Left renal pelvis (tissue), 4 donors: ENCODE measurements around the gene PWWP2B. TPM values are rescaled to one million over a fixed set of nuclear protein-coding genes. Genes with fewer than 3 reads are reported as not detected.
"Not testable (repeated sequence)": the region's sequence is repeated elsewhere in the genome, so short reads cannot be mapped to it uniquely, and the experiment has no call there.

Experiments used
- DNase-seq, 4 donors: peaks; one replicate each; pipeline ENCODE4 v3.0.0-alpha.2; 2013; ENCODE audit warnings: low read depth in 4 of 4, low spot score in 3 of 4
- polyA plus RNA-seq, 4 donors: library from polyadenylated mRNA; unstranded; fragments of 120-200 nt; gene quantifications; one replicate each; pipeline ENCODE4 v1.2.1, GENCODE V29; 2013; ENCODE audit not compliant: insufficient read length in 4 of 4

PWWP2B gene
- polyA plus RNA-seq, 4 donors: 2.7 to 12.9 (median 8.7) TPM

DNA sequence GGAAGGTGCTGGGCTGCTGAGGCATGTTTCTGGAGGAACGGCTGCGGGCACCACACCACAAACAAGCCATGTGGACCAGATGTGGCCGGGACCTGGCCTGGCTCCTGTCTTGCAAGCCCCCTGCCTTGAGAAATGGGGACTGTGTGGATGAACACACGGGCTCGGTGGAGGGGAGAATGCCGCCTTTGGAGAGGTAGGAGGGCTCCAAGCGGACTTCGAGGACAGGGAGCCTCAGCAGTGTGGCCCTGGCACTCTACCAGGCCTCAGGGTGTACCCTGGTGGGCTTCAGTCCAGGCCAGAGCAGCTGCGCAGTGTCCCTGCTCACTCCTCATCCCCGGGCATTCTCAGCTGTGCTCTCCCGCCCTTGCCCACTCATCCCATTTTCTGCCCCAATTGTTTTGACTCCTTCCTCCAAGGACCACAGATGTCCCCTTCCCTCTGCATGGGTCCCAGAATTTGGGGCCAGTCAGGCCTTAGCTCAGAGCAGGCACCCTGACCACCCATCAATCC, 31.5 kb downstream of the PWWP2B start:
- DNase-seq: no peak

DNA sequence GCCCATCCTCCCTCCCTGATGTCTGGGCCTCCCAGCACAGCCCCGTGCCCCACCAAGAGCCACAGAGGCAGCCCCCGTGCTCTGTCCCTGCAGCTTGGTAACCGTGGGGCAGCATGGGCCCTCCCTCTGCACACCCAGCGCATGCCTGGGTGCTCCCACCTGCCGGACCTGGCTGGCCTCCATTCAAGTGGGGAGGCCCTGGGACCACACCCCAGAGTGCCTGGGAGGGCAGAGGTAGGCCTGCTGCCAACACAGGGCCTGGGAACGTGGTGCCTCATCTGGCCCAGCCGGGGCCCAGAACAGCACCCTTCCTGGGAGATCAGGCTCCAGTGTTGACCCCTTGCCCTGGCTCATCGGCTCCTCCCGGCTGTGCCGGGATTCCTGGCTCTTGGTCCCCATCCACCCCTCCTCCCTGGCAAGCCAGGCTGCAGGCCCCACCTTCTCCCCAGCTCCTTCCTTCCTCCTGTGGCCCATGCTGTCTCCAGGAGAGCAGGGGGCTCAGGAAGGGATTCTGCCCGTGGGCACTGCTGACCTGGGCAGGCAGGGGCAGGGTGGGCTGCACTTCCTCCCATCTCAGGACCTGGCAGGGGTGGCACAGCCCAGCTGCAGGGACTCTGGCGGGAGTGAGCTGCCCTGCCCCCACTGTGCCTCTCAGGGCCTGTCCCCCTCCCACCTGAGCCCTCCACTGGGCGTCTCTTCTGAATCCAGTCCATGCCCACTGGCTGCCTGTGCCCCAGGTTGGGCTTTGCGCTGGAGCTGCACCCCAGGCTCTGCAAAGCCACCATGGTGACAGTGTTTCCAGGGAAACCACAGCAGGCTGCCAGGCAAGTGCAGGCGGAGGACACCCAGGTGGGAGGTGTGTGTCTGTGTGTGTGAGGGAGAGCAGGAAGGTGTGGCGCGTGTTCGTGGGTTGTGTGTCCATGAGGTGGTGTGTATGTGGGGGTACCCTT, 32.6 kb downstream of the PWWP2B start:
- peak in 1 of 4 donors; percentile 73 for DNase-seq

DNA sequence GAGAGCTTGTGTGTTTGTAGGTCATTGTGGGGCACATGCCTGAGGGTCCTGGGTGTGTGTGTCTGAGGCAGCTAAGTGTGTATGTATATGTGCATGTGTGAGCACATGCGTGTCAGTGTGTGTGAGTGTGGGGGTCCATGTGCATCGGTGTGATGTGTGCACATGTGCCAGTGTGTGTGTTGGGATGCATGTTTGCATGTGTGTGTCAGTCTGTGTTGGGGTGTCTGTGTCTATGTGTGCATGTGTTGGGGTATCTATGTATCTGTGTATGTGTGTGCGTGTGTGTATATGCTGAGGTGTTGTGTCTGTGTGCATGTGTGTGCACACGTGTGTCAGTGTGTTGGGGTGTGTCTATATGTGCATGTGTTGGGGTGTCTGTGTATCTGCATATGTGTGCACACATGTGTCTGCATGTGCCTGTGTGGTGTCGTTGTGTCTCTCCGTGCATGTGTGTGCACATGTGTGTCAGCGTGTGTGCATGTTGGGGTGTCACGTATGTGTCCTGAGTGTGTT, 33.3 kb downstream of the PWWP2B start:
- DNase-seq: no peak

DNA sequence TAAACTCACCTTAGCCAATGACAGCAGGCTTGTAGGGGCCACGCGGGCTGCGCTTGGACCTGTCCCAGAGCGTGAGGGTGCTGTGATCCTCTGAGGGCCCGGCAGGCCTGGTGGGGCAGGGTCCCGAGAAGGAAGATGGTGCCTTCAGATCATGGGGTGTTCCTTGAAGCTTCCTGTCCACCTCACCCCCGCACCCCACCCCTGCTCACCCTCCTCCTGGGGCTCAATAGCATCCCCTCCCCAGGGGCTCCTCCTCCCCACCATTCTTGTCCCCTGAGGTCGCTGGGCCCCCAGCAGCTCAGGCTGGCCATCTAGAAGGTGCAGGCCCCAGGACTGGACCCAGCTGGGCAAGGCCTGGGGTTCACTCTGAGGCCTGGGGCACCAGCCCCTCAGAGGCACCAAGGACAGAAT, 33.9 kb downstream of the PWWP2B start:
- no peak for DNase-seq

DNA sequence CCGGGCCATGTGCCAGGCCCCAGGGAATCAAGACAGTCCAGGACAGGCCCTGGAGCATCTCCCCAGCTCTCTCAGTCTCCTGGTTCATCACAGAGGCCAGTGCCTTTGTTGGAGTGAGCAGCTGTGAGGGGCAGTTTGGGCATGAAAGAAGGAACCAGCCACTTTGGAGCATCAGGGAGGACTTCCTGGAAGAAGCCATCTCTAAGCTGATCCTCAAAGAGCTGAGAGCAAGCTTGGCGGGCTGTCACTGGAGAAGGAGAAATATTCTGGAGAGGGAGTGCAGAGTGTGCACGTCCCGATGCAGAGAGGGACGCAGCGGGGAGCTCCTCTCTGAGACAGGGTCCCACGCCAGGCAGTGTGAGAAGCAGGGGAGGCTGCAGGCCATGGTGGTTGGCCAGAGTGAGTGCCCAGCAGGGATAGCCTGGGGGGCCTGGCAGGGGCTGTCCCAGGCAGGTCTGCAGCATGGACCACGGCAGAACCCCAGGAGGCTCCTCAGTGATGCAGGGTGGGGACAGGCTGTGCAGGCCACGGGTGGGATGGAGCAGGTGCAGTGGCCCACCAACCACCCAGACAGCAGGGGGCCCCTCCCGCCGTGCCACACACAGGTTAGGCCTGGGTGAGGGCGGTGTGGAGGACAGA, 34.7 kb downstream of the PWWP2B start:
- DNase-seq: no peak

DNA sequence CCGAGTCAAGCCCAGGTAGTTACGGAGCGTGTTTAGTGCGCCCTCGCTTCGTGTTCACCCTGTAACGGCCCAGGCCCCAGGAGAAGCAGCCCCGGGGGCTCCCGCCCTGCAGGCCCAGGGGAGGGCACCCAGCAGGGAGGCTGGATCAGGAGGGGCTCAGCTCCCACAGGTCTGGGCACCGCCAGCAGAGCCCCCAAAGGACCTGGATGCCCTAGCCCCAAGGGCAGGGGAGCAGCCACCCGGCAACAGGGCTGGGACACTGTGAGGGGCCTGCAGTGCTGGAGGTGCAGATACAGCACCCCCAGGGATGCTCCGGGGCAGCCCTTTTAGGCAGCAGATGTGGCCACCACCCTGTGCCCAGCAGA, 35.2 kb downstream of the PWWP2B start:
- no peak for DNase-seq

DNA sequence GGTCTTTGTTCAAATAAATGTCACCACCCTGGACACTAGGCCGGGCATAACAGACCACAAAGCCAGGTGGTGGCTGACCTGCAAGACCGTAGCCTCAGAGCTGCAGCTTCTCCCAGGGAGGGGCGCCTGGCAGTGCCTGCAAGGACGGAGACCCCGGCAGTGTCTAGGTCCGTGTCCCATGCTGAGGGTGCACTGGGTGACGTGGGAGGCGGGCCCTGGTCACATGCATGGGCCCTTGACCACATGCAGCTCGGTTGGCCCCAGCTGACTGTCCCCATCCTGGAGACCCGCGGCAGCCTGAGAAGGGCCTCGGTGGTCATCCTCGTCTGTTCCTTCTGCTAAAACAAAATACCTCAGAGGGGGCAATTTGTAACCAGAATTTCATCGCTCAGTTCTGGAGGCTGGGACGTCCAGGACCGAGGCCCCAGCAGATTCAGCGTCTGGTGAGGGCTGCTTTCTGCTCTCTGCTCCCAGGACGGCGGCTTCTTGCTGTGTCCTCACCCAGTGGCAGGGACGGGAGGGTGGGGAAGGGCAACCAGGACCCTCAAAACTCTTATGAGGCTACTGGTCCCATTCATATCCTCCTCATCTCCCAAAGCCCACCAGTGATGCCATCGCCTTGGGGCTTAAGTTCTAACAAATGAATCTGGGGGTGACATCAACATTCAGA, 36.8 kb downstream of the PWWP2B start:
- DNase-seq: no peak

DNA sequence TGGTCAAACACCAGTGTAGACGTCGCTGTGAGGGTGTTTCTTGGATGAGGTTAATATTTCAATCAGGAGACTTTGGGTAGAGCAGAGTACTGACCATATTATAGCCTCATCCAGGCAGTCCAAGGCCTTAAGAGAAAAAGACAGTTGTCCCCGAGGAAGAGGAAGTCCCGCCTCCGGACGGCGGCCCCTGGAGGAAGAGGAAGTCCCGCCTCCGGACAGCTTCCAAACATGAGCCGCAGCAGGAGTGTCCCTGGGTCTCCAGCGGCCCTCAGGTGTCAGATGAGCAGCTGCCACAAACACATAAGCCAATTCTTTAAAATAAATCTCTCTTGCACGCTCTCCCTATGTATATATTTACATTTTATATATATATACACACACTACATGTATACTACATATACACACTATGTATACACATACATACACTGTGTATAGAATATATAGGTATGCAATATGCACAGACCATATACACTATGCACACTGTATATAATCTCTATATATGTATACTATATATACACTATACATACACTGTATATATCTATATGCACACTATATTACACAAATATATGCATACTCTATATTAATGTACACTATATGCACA, 37.5 kb downstream of the PWWP2B start:
- DNase-seq: no peak

DNA sequence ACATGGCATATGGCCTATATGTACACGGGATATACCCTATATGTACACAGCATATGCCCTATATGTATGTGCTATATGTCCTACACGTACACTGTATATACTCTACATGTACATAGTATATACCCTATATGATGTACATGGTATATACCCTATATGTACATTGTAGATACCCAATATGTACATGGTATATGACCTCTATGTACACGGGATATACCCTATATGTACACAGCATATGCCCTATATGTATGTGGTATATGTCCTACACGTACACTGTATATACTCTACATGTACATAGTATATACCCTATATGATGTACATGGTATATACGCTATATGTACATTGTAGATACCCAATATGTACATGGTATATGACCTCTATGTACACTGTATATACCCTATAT, 38.3 kb downstream of the PWWP2B start:
- DNase-seq: not testable (repeated sequence)

DNA sequence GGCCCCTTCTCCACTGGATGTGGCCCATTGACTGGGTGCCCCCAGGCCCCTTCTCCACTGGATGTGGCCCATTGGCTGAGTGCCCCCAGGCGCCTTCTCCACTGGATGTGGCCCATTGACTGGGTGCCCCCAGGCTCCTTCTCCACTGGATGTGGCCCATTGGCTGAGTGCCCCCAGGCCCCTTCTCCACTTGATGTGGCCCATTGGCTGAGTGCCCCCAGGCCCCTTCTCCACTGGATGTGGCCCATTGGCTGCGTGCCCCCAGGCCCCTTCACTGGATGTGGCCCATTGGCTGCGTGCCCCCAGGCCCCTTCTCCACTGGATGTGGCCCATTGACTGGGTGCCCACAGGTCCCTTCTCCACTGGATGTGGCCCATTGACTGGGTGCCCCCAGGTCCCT, 39.1 kb downstream of the PWWP2B start:
- not testable (repeated sequence) for DNase-seq

DNA sequence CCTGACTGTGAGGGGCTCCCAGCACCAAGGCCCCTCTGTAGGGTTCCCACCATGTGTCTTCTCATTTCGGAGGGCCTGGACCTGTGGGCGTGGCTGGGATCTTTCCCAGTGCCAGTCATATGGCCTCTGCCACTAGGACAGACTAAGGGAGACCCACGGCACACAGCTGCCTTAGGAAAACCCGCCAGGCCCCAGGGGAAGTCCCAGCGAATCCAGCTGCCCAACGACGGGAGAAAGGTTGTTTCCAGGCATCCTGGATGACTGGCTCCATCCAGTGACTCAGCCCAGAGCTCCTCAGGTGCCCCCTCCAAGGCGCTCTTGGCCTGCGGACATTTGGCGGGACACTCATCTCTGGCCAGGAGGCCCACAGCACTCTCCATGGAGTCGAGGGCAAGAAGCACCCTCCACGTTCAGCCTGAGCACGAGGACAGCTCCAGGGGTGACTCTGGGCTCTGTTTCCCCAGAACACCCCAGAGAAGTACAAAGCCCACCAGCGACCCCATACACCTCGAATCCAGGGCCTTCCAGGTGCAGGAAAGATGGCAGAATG, 39.9 kb downstream of the PWWP2B start:
- no peak for DNase-seq

DNA sequence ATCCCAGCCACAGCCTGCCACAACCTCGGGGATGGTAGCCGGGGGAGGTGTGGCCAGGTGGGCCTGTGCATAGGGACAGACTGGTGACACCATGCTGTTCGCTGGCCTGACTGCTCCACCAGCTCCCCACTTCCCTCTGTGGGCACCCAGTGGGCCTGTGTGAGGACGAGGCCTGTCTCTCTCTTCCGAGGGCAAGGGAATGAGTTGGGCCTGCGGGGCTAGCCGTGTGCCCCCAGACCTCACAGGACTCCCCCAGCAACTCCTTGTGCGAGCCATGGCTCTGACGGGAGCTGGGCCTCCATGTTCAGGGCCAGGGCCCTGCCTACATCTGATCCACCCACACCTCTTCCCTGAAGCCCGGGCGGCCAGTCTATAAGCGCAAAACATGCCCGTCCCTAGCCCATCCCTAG, 40.5 kb downstream of the PWWP2B start:
- no peak for DNase-seq

DNA sequence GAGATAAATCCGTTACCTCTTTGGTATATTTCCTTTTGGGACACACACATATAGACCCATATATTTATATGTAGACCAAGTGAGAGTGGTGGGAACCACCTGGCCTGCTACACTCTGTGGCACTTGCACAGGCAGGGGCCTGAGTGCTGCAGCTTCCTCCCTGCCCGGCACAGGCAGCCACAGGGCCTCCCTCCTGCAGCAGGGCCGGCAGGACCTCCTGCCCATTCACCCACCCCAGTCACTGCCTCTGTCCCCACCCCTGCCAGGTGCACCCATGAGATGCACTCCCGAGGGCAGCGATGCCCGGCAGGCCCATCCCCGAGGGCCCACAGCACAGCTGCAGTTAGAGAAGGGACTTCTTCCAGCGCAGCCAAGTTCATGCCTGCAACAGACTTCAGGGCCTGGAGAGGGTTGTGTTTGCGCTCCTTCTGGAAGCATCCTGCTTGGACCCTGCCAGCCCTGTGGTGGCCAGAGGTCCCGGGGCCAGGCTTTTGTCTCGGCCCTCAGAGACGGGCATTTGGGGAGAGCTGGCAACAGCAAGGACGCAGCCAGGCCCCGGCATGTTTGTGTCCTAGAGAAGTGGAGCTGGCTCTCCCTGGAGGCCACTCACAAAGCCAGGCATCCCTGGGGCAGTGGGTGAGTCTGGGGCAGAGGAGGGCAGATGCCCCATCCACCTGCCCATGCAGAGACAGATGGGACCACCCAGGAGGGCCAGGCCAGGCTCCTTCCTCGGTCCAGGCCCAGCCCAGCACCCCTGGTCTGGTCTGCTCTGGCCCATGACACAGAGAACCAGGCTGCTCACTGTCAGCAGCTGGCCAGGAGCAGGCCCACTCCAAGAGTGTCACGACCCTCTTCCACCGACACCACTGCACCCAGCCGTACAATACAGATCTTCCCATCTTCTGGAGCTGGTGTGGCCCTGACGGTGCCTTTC, 41.4 kb downstream of the PWWP2B start:
- DNase-seq: no peak

DNA sequence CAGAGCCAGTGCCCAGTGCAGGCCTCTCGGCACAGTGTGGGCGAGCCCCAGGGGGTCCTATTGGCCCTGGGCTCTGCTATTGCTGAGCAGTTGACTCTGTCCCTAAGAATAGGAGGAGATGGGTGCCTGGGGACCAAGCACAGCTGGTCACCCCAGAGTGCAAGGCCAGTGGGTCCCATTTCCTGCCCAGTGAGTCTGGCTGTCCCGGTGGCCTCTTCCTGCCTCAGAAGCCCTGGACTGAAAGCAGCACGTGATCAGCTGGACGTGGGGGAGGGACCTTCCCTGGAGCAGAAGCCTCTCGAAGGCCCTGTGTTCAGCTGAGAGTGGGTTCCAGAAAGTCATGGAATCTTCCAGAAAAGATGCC, 42.0 kb downstream of the PWWP2B start:
- DNase-seq: no peak

DNA sequence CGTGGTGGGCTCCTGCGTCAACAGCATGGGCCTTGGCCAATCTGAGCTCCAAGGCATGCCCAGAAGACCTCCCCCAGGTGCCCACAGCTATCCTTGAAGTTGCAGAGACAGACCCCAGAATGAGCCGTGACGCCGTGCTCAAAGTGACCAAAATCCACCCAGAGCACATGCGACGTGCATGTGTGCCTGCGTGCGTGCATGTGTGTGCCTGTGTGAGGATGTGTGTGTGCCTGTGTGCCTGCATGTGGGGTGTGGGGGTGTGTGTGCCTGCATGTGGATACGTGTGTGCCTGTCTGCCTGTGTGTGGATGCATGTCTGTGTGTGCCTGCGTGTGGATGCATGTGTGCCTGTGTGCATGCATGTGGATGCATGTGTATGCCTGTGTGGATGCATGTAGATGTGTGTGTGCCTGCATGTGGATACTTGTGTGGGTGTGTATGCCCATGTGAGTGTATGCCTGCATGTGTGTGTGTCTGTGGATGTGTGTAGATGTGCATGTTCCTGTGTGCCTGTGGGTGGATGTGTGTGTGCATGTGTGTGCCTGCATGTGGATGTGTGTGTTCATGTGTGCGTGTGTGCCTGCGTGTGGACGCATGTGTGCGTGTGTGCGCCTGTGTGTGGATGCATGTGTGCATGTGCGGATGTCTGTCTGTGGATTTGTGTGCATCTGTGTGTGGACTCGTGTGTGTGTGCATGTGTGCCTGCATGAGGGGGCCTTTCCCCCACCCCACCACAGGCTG, 42.6 kb downstream of the PWWP2B start:
- DNase-seq: no peak

DNA sequence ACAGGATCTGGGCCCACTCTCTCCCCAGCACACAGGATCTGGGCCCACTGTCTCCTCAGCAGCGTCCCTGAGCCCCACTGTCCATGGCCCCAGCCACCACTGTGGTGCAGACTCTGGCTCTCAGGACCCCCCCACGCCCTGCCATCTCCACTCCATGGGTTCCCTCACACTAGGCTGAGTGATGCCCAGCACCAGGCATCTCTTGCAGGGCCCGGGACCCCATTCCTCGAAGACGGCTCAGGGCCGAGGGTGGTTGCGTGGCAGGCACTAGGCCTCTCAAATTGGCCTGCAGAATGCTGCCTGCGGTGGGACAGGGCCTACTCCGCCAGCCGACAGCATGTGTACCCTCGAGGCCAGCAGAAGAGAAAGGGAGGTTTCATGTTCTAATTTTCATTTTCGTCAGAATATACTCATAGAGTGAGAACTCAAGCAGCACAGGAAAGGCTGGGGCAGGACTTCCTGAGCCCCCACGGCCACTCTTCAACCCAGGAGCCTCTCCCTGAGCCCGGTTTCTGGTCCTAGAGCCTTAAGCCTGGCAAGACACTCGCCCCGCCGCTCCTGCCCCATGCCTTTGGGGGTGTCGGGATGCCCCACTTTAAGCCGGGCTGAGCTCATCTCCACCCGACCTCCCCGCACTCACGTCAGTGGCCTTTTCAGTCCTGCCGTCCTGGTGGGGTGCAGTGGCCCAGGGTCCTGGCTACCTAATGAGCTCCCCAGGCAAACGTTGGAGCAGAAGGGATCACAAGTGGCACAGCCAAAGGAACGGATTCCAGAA, 44.0 kb downstream of the PWWP2B start:
- no peak for DNase-seq

DNA sequence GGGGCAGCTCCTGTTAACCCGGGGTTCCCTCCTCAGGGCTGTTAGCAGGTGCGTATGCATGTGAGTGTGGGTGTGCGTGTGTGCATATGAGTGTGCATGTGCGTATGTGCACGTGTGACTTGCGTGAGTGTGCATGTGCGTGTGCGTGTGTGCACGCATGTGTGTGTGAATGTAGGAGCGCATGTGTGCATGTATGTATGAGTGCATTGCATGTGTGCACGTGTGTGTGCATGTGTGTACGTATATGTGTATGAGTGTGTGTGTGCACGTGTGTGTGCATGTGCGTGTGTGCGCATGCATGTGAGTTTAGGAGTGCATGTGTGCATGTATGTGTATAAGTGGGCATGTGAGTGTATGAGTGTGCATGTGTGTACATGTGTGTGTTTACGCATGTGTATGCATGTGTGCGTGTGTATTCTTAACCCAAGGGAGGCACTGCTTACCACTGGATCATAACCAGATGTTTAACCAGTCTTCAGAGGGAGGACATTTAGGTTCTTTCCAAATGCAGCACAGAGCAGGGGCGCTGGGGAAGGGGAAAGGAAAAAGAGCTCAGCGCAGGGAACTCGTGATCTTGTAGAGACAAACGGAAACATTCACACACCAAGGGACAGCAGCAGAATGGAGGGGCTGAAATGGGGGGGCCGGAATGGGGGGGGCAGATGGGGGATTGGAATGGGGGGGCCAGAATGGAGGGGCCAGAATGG, 45.0 kb downstream of the PWWP2B start:
- no peak for DNase-seq
